ENCODE data around the gene ANTXR1. TPM values are rescaled to one million over a fixed set of nuclear protein-coding genes. Genes with fewer than 3 reads are reported as not detected.

The ANTXR1 gene
- total and polyA plus RNA-seq, 2 experiments from 2014 or later: 29.1 to 34.7 TPM

- peak overlapping the region; percentile 43 for H3K27ac ChIP-seq
- H3K36me3 ChIP-seq (replicated peaks; ENCODE audit: insufficient read depth, low read depth): no peaks in the 10 kb centered on the region
- DNase-seq (ENCODE audit: low spot score): no peak
- no peaks in the 10 kb centered on the region for H3K79me2 ChIP-seq
- no peak overlapping the region for H2AFZ ChIP-seq
- peaks cover 11% of the 10 kb centered on the region for H3K4me1 ChIP-seq (ENCODE audit: insufficient read depth)
- no peaks in the 10 kb centered on the region for H3K9me2 ChIP-seq (replicated peaks; ENCODE audit: insufficient read depth)
- WGBS (ENCODE audit: low lambda C conversion rate, missing lambda C conversion rate): 39% methylated on average over 3 of the region's 3 CpGs
- no peak for TF ChIP-seq CTCF (IDR thresholded peaks at IDR 0.05; ENCODE audit: poor library complexity)
- no peak for TF ChIP-seq EZH2 (IDR thresholded peaks at IDR 0.05; ENCODE audit: borderline replicate concordance)
- no peak for TF ChIP-seq EZH2phosphoT487 (IDR thresholded peaks at IDR 0.05; ENCODE audit: low read depth, severe bottlenecking, unreplicated experiment)
- no peaks in the 10 kb centered on the region for H3K9me3 ChIP-seq (ENCODE audit: low read depth)
- H3K27me3 ChIP-seq: no peaks in the 10 kb centered on the region
- H3K4me3 ChIP-seq: no peak overlapping the region
- no peak overlapping the region for H3K4me2 ChIP-seq
- H4K20me1 ChIP-seq (ENCODE audit: insufficient read depth, poor library complexity, severe bottlenecking): no peaks in the 10 kb centered on the region
Observed at GRCh38 chr2:69190743-69191404, 177.9 kb downstream of the ANTXR1 start.

- Histone ChIP-seq H4K20me1 (ENCODE audit: insufficient read depth, poor library complexity, severe bottlenecking) (no peaks in the 10 kb centered on the region), H3K9me2 (replicated peaks; ENCODE audit: insufficient read depth) (no peaks in the 10 kb centered on the region), H3K27ac (peak overlapping the region; percentile 44), H3K79me2 (no peaks in the 10 kb centered on the region), H3K4me2 (no peak overlapping the region), H3K9me3 (ENCODE audit: low read depth) (no peaks in the 10 kb centered on the region), H3K4me1 (ENCODE audit: insufficient read depth) (peaks cover 11% of the 10 kb centered on the region), H3K27me3 (no peaks in the 10 kb centered on the region), H3K36me3 (replicated peaks; ENCODE audit: insufficient read depth, low read depth) (no peaks in the 10 kb centered on the region), H3K4me3 (no peak overlapping the region), H2AFZ (no peak overlapping the region)
- WGBS (ENCODE audit: low lambda C conversion rate, missing lambda C conversion rate): 83% methylated on average over 1 of the region's 1 CpG
- TF ChIP-seq EZH2phosphoT487 (IDR thresholded peaks at IDR 0.05; ENCODE audit: low read depth, severe bottlenecking, unreplicated experiment) (no peak), CTCF (IDR thresholded peaks at IDR 0.05; ENCODE audit: poor library complexity) (no peak), EZH2 (IDR thresholded peaks at IDR 0.05; ENCODE audit: borderline replicate concordance) (no peak)
- DNase-seq (ENCODE audit: low spot score): no peak
Observed at GRCh38 chr2:69191634-69192033, 178.7 kb downstream of the ANTXR1 start.

- Histone ChIP-seq H3K4me2 (no peak overlapping the region), H3K9me2 (replicated peaks; ENCODE audit: insufficient read depth) (no peaks in the 10 kb centered on the region), H3K79me2 (no peaks in the 10 kb centered on the region), H3K36me3 (replicated peaks; ENCODE audit: insufficient read depth, low read depth) (no peaks in the 10 kb centered on the region), H3K4me3 (no peak overlapping the region), H4K20me1 (ENCODE audit: insufficient read depth, poor library complexity, severe bottlenecking) (no peaks in the 10 kb centered on the region), H3K9me3 (ENCODE audit: low read depth) (no peaks in the 10 kb centered on the region), H3K4me1 (ENCODE audit: insufficient read depth) (peaks cover 14% of the 10 kb centered on the region), H3K27me3 (no peaks in the 10 kb centered on the region), H3K27ac (peak overlapping the region; percentile 44), H2AFZ (no peak overlapping the region)
- no peak for DNase-seq (ENCODE audit: low spot score)
- TF ChIP-seq CTCF (IDR thresholded peaks at IDR 0.05; ENCODE audit: poor library complexity) (no peak), EZH2phosphoT487 (IDR thresholded peaks at IDR 0.05; ENCODE audit: low read depth, severe bottlenecking, unreplicated experiment) (no peak), EZH2 (IDR thresholded peaks at IDR 0.05; ENCODE audit: borderline replicate concordance) (no peak)
- 77% methylated on average over 11 of the region's 11 CpGs for WGBS (ENCODE audit: low lambda C conversion rate, missing lambda C conversion rate)
Observed at GRCh38 chr2:69192176-69192945, 179.4 kb downstream of the ANTXR1 start.

Data from hepatocyte (in vitro differentiated cells).